Heart left ventricle (tissue), 13 donors: ENCODE data around the gene HAO2.

Experiments
- CTCF ChIP-seq, 12 donors: fragments of 200-600 bp; sonication (generic) in 4 of 12; IDR thresholded peaks; one replicate each; pipeline versions ENCODE4 v1.5.0 to v1.8.0; 2018 to 2022; ENCODE audit warnings: antibody characterized with exemption in 12 of 12, mild to moderate bottlenecking in 5 of 12
- POLR2A ChIP-seq, 2 donors: fragments of 450-650 bp; IDR thresholded peaks; one replicate each; pipeline ENCODE4 v1.6.1; 2017; ENCODE audit warnings: antibody characterized with exemption in 2 of 2, mild to moderate bottlenecking in 2 of 2, moderate library complexity in 2 of 2
- donor health status: ischemic (EF 13 %, LVEDD 7.1; RV severe dilation, severe dysfunction).
- donor health status: DM: no; HTN: yes; CAD: no.
- donor health status: DM: no; HTN: no; CAD: no.
- donor health status: ischemic (EF 25% LVEDD 6.9; RV normal size, moderate dysfunction).
- donor health status: ischemic (EF 25% LVEDD 5.7; RV mildly dilated, moderate dysfunction).
- donor health status: ischemic (EF 35%, LVEDD 5.7; RV mildly dilated, moderate dysfunction).
- donor health status: nonischemic (EF 11% LVEDD 7.7; RV severe dilation, severe dysfunction).
- donor health status: DM: yes; HTN: yes; CAD: no.
- donor health status: PGD.
- donor health status: ischemic (EF 29% LVEDD 5.4; RV normal size, mild dysfunction).
- donor health status: nonischemic (EF 23%, LVEDD 6.1; RV moderate dilation, normal function).

- no peak for TF ChIP-seq CTCF (IDR thresholded peaks at IDR 0.05)
- no peak for TF ChIP-seq POLR2A (IDR thresholded peaks at IDR 0.05)
Observed at GRCh38 chr1:119371815-119372214, 3.2 kb downstream of the HAO2 start.
